Activated effector memory CD4-positive, alpha-beta T cell treated with Interleukin-2 at 50 U/mL for 16 hours (primary cell): ENCODE results near the gene NF1.
"Not testable (repeated sequence)": the region's sequence is repeated elsewhere in the genome, so short reads cannot be mapped to it uniquely, and the experiment has no call there.

Source experiments
- DNase-seq: peaks from one replicate; pipeline ENCODE4 v3.0.0-alpha.2; 2020

Gene NF1

GRCh38 chr17:31130286-31131224, 35.8 kb downstream of the NF1 start:
- DNase-seq, result no peak

GRCh38 chr17:31131299-31131698, 36.5 kb downstream of the NF1 start:
- no peak for DNase-seq

GRCh38 chr17:31132977-31133376, 38.2 kb downstream of the NF1 start:
- DNase-seq, result no peak

- DNase-seq, result no peak
Measured at GRCh38 chr17:31134576-31134975, 39.8 kb downstream of the NF1 start.

GRCh38 chr17:31136319-31136718, 41.5 kb downstream of the NF1 start:
- DNase-seq, result no peak

GRCh38 chr17:31140111-31140510, 45.3 kb downstream of the NF1 start:
- DNase-seq, result no peak

GRCh38 chr17:31144428-31144827, 49.7 kb downstream of the NF1 start:
- DNase-seq, result no peak

- no peak for DNase-seq
Measured at GRCh38 chr17:31144836-31145235, 50.1 kb downstream of the NF1 start.

GRCh38 chr17:31147507-31148202, 52.9 kb downstream of the NF1 start:
- DNase-seq, result no peak

GRCh38 chr17:31148205-31148604, 53.4 kb downstream of the NF1 start:
- no peak for DNase-seq

- no peak for DNase-seq
Measured at GRCh38 chr17:31152271-31152670, 57.5 kb downstream of the NF1 start.

GRCh38 chr17:31155208-31155810, 60.5 kb downstream of the NF1 start:
- no peak for DNase-seq

GRCh38 chr17:31156326-31156725, 61.5 kb downstream of the NF1 start:
- DNase-seq, result no peak

GRCh38 chr17:31156864-31157263, 62.1 kb downstream of the NF1 start:
- DNase-seq, result not testable (repeated sequence)

GRCh38 chr17:31158746-31159377, 64.1 kb downstream of the NF1 start:
- no peak for DNase-seq

GRCh38 chr17:31163091-31163781, 68.5 kb downstream of the NF1 start:
- no peak for DNase-seq

- no peak for DNase-seq
Measured at GRCh38 chr17:31167111-31167510, 72.3 kb downstream of the NF1 start.

GRCh38 chr17:31171701-31172100, 76.9 kb downstream of the NF1 start:
- no peak for DNase-seq

- no peak for DNase-seq
Measured at GRCh38 chr17:31172388-31172787, 77.6 kb downstream of the NF1 start.

- no peak for DNase-seq
Measured at GRCh38 chr17:31174215-31174614, 79.4 kb downstream of the NF1 start.

GRCh38 chr17:31175237-31175636, 80.5 kb downstream of the NF1 start:
- DNase-seq, result no peak

GRCh38 chr17:31176143-31176542, 81.4 kb downstream of the NF1 start:
- DNase-seq, result not testable (repeated sequence)

GRCh38 chr17:31178951-31179350, 84.2 kb downstream of the NF1 start:
- DNase-seq, result not testable (repeated sequence)
